NCI-H748 (cell line): Measurements from ENCODE around the gene AXIN1.
A peak's percentile ranks its signal among the peaks of the same experiment; 100 is the strongest.

ENCODE experiments used
- DNase-seq: peaks from one replicate; lab custom pipeline; 2025; ENCODE audit not compliant: unreplicated experiment; lab: John Stamatoyannopoulos, UW

Gene AXIN1

GRCh38 chr16:307691-308312 lies 44.7 kb downstream of the AXIN1 start:
- no peak for DNase-seq

DNA sequence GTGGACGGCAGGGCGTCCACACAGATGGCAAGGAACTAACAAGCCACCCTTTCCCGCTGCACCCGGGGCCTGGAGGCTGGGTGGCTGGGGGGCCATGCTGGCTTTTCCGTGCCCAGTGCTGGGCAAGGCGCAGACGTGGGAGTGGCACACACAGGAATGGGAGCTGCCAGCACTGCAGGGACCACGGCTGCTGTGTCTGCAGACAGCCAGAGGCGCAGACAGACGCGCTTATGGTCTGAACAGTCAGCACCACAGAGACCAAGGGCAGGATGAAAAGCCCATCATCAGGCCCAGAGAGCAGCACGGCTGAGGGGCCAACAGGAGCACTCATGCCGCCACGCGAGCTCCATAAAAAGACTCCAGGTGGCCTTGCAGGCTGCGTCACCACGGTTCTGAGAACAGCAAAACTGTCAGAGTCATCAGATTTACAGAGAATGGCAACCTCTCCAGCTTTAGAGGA lies 45.6 kb downstream of the AXIN1 start:
- DNase-seq = peak; percentile 6

DNA sequence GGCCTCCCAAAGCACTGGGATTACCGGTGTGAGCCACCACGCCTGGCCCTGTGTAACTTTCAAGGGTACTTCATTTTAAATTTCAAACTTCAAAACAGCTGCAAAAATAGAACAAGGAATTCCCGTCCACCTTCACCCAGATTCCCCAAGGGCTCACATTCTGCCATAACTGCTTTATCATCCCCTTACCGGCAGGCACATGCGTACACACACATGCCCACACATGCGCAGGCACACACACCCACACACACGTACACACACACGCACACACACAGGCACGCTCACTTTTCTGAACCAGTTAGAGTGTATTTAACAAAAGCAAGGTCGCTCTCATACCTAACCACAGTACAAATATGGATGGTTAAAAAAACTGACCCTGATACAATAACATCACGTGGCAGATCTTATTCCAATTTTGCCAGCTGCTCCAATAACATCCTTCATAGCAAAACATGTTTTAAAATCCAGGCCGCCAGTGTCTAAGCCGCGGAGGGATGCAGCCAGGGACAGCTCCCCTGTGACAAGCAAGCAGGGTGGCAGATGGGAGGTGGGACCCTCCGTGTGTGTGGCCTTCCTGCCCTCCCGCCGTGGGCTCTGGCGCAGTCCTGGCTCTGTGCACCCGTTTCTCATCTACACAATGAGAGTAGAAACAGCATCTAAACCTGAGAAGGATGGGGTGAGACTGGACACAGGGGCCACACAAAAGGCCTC lies 46.5 kb downstream of the AXIN1 start:
- no peak for DNase-seq

- DNase-seq = no peak
These were observed 48.6 kb downstream of the AXIN1 start for GRCh38 chr16:303760-304505.

DNA sequence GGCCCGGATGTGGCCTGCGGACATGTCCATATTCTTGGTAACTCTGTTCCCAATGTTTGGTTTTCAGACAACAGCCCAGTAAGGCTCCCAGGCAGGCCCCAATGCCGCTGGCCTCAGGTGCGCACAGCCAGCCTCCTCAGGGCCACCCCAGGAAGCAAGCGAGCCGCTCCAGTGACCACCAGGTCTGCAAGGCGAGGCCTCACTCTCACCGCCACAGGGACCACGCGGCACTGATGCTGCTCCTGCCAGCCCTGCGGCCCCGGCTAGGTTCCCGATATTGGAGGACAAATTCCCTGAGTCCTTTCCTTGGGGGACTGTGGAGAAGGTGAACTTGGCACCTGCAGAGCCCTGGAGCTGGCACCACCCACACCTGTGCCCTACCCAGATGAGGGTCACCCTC lies 50.6 kb downstream of the AXIN1 start:
- no peak for DNase-seq

DNA sequence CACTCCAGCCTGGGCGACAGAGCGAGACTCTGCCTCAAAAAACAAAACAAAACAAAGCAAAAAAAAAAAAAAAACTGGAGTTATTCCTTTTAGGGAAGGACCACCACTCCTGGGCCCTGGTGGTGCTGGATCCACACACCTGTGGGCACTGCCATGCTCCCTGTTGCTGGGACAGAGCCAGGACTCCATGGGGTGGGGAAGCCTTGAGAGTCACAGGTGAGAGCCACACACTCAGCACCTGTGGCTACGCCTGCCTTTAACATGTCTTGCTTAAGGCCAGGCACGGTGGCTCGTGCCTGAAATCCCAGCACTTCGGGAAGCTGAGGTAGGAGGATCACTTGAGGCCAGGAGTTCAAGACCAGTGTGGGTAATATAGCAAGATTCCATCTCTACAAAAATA lies 51.3 kb downstream of the AXIN1 start:
- DNase-seq = no peak

GRCh38 chr16:297832-298231 lies 54.7 kb downstream of the AXIN1 start:
- DNase-seq = no peak

- DNase-seq = no peak
These were observed 55.6 kb downstream of the AXIN1 start for GRCh38 chr16:296806-297510.

DNA sequence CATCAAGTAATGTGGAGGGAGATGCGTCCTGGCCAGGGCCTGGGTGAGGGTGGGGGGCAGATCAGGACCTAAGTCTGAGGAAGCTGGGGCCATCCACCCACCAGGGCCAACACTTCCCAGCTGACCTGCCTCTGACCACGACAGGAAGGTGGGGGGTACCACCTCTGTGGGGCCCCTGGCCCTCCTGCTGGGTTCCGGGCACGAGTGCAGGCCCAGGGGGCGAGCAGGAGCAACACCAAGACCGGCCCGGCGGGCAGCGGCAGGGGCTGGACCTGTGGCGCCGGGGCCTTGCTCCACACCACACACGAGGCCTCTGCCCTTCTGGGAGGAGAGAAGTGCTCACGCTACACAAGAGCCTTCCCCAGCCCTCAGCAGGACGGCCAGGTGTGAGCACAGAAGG lies 56.2 kb downstream of the AXIN1 start:
- DNase-seq = no peak

GRCh38 chr16:293043-293775 lies 59.3 kb downstream of the AXIN1 start:
- no peak for DNase-seq

DNA sequence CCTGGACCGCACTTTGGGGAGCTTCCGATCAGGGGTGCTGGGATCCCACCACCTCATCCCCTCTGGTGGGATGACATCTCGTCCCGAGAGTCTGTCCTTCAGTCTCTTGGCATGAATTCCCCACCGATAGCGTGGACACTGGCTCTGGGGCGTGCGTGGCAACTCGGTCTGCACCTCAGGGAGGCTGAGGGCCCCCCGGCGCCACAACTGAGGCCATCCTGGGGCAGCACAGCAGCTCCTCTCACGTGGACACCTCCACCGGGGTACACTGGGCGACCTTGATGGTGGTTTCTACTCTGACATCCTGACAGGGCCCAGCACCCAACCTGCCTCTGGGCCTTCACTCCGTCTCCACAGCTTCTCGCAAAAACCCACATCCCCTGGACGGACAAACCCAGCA lies 61.0 kb downstream of the AXIN1 start:
- DNase-seq = no peak

GRCh38 chr16:290681-291405 lies 61.7 kb downstream of the AXIN1 start:
- no peak for DNase-seq

DNA sequence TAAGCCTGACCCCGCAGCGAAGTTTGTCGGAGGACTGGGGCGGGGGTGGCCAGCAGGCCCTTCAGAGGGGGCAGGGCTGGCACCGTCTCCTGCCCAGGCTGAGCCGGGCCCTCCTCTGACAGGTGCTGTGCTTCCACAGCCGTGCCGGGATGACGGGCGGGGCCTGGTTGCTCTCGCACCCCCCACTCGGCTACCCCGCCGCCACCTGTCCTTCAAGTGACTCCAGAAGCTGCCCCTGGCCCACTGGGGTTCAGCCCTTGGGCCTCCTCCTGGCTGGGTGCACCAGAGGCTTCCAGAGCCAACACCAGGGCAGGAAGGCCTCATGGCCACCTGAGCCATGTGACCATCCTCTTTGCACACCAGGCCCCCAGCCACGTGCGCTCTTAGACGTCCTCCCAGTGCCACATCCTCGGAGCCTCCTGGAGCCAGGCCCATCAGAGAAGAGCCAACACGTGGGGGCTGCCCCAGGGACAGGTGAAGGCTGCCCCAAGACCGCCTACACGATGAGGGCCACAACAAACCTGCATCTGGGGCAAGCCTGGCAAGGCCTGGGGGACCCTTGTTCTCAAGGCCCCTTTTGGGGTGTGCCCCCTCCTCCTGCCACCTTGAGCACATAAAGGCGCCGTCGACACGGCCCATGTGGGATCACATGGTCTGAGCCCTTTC lies 62.4 kb downstream of the AXIN1 start:
- no peak for DNase-seq

GRCh38 chr16:289395-289997 lies 63.0 kb downstream of the AXIN1 start:
- DNase-seq = no peak

- DNase-seq = no peak
These were observed 64.3 kb downstream of the AXIN1 start for GRCh38 chr16:287981-288920.

GRCh38 chr16:287298-287811 lies 65.2 kb downstream of the AXIN1 start:
- peak; percentile 35 for DNase-seq

- DNase-seq = no peak
These were observed 65.8 kb downstream of the AXIN1 start for GRCh38 chr16:286491-287297.
